ENCODE results near the gene C2CD4C. TPM values are rescaled to one million over a fixed set of nuclear protein-coding genes. Genes with fewer than 3 reads are reported as not detected.
A peak's percentile ranks its signal among the peaks of the same experiment; 100 is the strongest.

C2CD4C gene
- total RNA-seq, 1 experiment from 2014 or later = 7.1 TPM

- ChIA-PET POLR2A (no interaction called here), CTCF (no interaction called here), RAD21 (ENCODE audit: low non-redundant PET in 1 of 2, low total read pairs in 2 of 2, uncharacterized antibody in 2 of 2, unreplicated experiment in 2 of 2) (no interaction called here)
- Histone ChIP-seq H3K79me2 (ENCODE audit: insufficient read depth, low read length) (no peaks in the 10 kb centered on the region), H3K36me3 (ENCODE audit: control insufficient read depth in 1 of 2, insufficient read depth in 2 of 2, low read length in 2 of 2) (no peaks in the 10 kb centered on the region), H3K9ac (ENCODE audit: low read length) (no peak overlapping the region), H3K4me2 (ENCODE audit: low read length) (peak overlapping the region; percentile 84), H3K4me3 (replicated peaks in 1 of 2; ENCODE audit: low read depth in 1 of 2, low read length in 2 of 2) (peak overlapping the region; percentile 39 to 60), H3K9me2 (ENCODE audit: insufficient read depth) (no peaks in the 10 kb centered on the region), H3K27me3 (ENCODE audit: insufficient read depth, low read length) (peaks cover 4% of the 10 kb centered on the region; the same call in 1 of the 2 replicates), H2AFZ (ENCODE audit: low read depth, low read length, poor library complexity, severe bottlenecking) (peak overlapping the region; percentile 51), H3K4me1 (ENCODE audit: control insufficient read depth in 1 of 2, insufficient read depth in 2 of 2, low read length in 2 of 2) (peaks cover 4 to 14% of the 10 kb centered on the region in 2 experiments; a peak in 3 of 4 replicates), H3K27ac (ENCODE audit: low read depth, low read length) (no peak overlapping the region; the same call in 1 of the 2 replicates), H4K20me1 (ENCODE audit: insufficient read depth) (no peaks in the 10 kb centered on the region), H3K9me3 (ENCODE audit: control insufficient read depth in 1 of 2, insufficient read depth in 1 of 2, low read depth in 1 of 2, low read length in 2 of 2) (no peaks in the 10 kb centered on the region)
- intact Hi-C loops (cut with micrococcal nuclease) = no loop called here
- ATAC-seq (peak; percentile 26), DNase-seq (ENCODE audit: low read depth, low spot score) (no peak)
- BruUV-seq (replicated peaks) = no TSS peak
- TF ChIP-seq POLR2AphosphoS5 (IDR thresholded peaks at IDR 0.05; ENCODE audit: low read depth, low read length) (no peak), CTCF (IDR thresholded peaks at IDR 0.05 in 2 of 3, conservative IDR thresholded peaks at IDR 0.05 in 1 of 3; ENCODE audit: borderline replicate concordance in 1 of 3, insufficient read depth in 1 of 3, low read depth in 2 of 3, low read length in 2 of 3) (no peak), ELF1 (IDR thresholded peaks at IDR 0.05; ENCODE audit: borderline replicate concordance, low read depth) (no peak), MAX (IDR thresholded peaks at IDR 0.05) (no peak), ATF3 (IDR thresholded peaks at IDR 0.05) (no peak), EZH2 (IDR thresholded peaks at IDR 0.05) (no peak), CEBPB (IDR thresholded peaks at IDR 0.05; ENCODE audit: low read depth) (no peak), SIN3A (IDR thresholded peaks at IDR 0.05; ENCODE audit: low read depth) (no peak), ZBTB33 (IDR thresholded peaks at IDR 0.05; ENCODE audit: extremely low read depth, insufficient replicate concordance, low read length) (no peak), YY1 (IDR thresholded peaks at IDR 0.05; ENCODE audit: extremely low read depth, insufficient replicate concordance, low read depth, low read length) (no peak), FOSL1 (IDR thresholded peaks at IDR 0.05; ENCODE audit: low read depth) (no peak)
Measured at GRCh38 chr19:409516-410242, 732 bp upstream of the C2CD4C start.

Measured in HCT116 (cell line).